PC-3 (cell line): ENCODE measurements around the gene ARHGAP26.

Source experiments
- CTCF ChIP-seq: fragments of 300-600 bp; sonication (generic); conservative IDR thresholded peaks from 2 replicates; pipeline ENCODE4 v1.5.1; 2017; ENCODE audit warnings: antibody characterized with exemption, low read depth, mild to moderate bottlenecking, low read length
- EZH2 ChIP-seq: fragments of 300-600 bp; sonication (generic); IDR thresholded peaks from one replicate; pipeline ENCODE4 v1.6.1; 2017; ENCODE audit warnings: antibody characterized with exemption, mild to moderate bottlenecking, low read length; ENCODE audit not compliant: unreplicated experiment
- EZH2phosphoT487 ChIP-seq: fragments of 300-600 bp; sonication (generic); IDR thresholded peaks from 2 replicates; pipeline ENCODE4 v1.6.1; 2018; ENCODE audit warnings: mild to moderate bottlenecking, antibody characterized with exemption, low read length, borderline replicate concordance

GRCh38 chr5:143011585-143011984 is 241.4 kb downstream of the ARHGAP26 start:
- TF ChIP-seq CTCF, result no peak
- TF ChIP-seq EZH2, result no peak
- TF ChIP-seq EZH2phosphoT487, result no peak
